IPS-18c (cell line): Measurements from ENCODE around the gene CCDC141.

Source experiments
- H3K4me3 ChIP-seq: 2 replicates; pipeline ENCODE4 v1.7.0; 2013; ENCODE audit warnings: low read depth, mild to moderate bottlenecking, low read length, moderate library complexity; ENCODE audit not compliant: insufficient read depth
- H3K9me3 ChIP-seq: one replicate; pipeline ENCODE4 v1.6.1; 2013; ENCODE audit warnings: mild to moderate bottlenecking, low read length, moderate library complexity; ENCODE audit not compliant: control insufficient read depth, insufficient read depth

CCDC141 gene

DNA sequence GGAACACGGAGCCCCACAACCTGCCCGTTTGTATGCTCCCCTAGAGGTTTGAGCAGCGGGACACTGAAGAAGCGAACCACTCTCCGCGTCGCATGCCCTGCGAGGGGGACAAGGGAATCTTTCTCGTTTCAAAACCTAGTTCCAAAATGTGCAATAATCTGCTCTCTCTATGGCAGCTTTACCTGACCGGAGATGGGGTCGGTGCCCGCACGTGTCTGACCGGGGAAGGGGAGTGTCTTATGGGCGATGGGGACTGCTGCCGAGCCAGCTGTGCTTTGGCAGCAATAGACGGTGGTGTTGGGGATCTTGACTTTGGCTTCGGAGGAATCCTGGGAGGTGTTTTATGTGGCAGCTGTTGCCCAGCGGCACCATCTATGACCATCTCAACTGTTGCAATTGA, 250.6 kb downstream of the CCDC141 start:
- Histone ChIP-seq H3K4me3 (no peak overlapping the region), H3K9me3 (no peaks in the 10 kb centered on the region)

DNA sequence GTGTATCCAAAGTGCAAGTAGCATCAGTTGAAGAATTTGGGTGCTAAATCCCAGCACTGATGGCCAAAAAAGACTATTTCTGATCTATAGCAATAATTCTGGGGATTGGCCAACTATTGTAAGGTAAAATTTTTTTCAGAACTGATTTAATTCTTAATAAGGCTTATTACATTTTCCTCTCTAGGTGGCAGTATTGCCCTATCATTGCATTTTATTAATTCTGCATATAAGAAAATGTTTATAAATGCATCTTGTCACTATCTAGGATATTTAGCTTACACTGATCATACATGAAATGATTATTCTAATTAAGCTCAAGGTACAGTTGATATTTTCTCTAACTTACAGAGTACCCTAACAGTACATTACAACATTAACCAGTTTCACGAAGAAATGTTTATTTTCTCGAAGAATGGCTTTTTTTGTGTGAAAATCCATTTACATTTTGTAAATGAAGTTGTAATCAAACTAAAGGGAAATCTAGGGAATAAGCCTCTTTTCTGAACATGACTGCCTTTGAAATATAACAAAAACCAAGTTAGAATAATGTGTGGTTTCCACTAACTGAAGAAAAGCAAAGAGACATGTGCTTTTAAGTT, 253.8 kb downstream of the CCDC141 start:
- Histone ChIP-seq H3K4me3 (no peak overlapping the region), H3K9me3 (no peaks in the 10 kb centered on the region)

DNA sequence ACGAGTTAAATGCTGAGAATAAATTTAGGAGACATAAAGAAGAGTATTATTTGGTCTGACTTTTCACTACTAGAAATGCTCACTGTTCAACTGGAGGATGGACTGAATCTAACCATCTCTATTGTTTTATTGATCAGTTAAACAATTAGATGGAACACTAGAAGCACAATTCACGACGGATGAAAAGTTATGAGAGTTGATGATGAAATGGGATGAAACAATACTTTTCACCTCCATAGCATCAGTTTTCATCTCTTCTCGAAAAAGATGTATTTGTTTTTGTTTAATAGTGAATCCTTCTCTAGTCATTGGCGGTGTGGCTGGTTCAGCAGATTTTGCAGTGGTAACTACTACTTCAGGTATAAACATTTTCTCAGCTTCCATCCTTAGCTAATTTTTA, 262.0 kb downstream of the CCDC141 start:
- Histone ChIP-seq H3K4me3 (no peak overlapping the region), H3K9me3 (no peaks in the 10 kb centered on the region)

DNA sequence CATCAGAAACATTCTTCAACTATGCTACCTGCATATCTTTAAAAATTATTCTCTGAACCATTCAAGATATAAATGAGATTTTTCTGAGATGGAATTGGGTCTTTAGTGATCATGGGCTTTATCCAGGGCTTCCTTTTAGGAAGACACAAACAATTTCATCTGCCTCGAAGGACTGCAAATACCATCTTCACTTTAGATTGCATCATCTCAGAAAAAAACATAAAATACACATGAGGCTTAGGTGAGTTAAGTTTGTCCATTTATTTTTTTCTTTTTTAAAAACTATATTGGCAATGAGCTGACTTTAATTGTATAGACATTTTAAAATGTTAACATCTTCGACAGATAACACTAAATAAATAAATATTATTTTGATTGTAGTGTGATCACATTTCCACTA, 262.8 kb downstream of the CCDC141 start:
- no peak overlapping the region for H3K4me3 ChIP-seq

DNA sequence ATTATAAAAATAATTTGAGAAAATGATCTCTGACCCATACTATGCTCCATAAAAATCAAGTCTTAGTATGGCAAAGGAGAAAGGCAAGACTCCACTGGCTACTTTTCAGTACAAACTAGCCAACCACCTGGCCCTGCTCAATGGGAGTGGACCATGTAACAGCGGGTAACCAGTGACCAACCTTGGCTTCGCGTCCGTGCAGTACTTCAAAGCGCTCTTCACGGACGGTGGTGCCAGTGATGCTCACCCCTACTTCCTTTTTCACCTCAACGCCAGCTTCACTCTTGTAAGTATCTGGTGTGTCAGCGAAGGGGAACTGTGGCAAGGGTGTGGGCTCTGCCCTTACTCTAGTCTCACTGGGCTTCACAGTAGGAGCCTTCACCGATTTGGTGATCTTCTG, 266.0 kb downstream of the CCDC141 start:
- no peaks in the 10 kb centered on the region for H3K9me3 ChIP-seq
- no peak overlapping the region for H3K4me3 ChIP-seq

More for the DNA sequence above, 262.8 kb downstream of the CCDC141 start:
- H3K9me3 ChIP-seq: no peaks in the 10 kb centered on the region

DNA sequence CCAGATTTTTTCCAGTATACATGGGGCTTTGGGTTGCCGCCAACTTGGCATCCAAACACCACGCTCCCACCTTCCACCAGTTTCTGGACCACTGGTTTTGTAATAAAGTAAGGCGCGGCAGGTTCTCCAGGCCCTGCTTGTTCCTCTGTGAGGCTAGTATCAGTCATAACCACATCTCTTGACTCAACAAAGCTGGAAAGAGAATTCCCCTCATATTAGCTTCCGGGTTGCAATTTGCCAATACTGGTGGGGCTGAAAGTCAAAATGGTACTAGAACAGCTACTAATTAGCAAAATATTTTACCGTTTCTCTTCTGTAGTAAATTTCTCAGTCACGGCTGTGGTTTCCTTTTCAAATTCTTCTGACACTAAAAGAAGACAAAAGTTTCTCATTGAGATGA, 267.7 kb downstream of the CCDC141 start:
- H3K9me3 ChIP-seq: no peaks in the 10 kb centered on the region
- H3K4me3 ChIP-seq: no peak overlapping the region
